ENCODE results near the gene SND1. TPM values are rescaled to one million over a fixed set of nuclear protein-coding genes. Genes with fewer than 3 reads are reported as not detected.

Gene SND1
- polyA plus RNA-seq, 5 donors: 117 to 170 (median 151) TPM

- no peak for DNase-seq
These were observed 113.2 kb downstream of the SND1 start for GRCh38 chr7:127765150-127765549.

DNA sequence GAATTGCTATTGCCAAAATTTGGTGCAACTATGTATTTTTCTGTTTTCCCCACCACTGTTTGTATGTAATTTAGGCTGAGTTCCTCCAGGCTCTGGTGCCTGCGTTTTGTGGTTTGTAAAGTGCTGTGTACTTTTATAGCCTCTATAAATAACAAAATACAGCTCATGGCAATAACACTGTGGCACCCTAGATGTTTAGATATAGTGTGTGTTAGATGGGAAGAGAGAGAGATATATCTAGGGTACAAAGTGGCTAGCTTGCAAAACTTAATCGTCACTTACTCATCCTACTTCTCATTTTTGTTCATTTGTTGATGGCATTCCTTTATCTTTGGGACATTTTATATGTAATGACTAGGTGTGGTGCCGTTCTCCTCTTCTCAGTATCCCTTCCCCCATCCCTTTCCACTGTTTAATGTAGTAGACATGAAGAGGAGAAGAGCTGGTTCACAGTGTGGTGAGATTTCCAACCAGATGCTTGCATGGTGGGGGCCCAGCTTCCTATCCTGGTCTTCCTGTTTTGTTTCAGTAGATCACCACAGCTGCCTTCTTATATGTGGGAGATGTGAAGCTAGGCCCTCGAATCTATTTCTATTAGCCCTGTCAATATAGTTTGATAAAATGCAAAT lies 115.0 kb downstream of the SND1 start:
- DNase-seq: no peak

GRCh38 chr7:127768241-127768640 lies 116.2 kb downstream of the SND1 start:
- DNase-seq: no peak

GRCh38 chr7:127769137-127769536 lies 117.1 kb downstream of the SND1 start:
- DNase-seq: no peak

GRCh38 chr7:127769696-127770400 lies 117.9 kb downstream of the SND1 start:
- DNase-seq: no peak

DNA sequence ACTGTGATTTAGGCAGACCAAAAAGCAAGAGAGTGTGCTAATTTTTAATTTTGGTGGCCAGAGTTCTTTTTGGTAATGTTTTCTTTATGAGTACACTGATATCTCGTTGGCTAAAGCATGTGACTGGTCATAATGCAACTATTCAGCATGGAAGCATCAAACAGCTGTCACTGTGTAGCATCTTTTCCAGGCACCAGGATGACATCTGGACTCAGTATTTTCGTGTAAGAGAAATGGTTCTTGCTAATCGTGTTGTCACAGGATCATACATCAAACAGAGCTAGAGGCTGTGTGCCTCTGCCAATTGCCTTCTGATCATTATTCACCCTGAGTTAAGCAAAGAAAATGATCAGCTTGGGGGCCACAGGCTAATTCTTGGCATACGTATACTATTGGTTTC lies 118.9 kb downstream of the SND1 start:
- DNase-seq: no peak

DNA sequence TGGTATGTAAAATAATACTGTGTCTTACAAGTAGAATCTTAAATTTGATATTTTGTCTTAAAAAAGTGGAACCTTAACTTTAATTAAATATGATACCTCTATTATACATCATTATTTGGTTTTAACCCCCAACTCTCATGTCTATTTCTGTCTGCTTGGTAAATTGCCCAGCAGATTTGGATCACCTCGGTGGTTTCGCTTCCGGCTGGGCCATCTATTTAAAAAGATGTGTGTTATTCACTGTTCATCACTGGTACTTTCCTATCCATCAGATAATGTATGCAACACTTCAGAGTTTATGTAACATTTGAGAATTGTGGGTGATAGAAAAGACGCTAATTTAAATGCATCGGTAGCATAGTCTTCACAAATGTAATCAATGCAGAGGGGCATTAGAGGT lies 119.7 kb downstream of the SND1 start:
- DNase-seq: no peak

GRCh38 chr7:127776776-127777386 lies 124.9 kb downstream of the SND1 start:
- DNase-seq: no peak

DNA sequence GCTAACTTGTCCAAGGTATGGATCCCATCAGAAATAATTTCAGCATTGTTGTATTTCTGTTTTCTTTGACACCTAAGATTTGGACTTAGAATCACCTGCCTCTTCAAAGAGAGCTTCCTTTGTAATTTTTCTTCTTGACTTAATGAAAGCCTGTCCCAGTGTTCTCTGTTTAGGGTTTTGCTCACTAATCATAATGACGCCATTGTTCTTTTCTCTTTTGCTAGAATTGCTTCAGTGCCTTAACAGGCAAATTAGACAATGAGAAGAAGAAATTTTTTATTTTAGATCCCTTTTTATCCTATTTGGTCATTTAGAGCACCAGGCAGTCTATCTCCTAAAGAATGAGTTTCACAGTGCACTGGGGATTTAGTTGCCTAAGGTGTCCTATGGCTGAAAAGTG lies 128.5 kb downstream of the SND1 start:
- DNase-seq: no peak

- DNase-seq: no peak
These were observed 129.1 kb downstream of the SND1 start for GRCh38 chr7:127781081-127781480.

- no peak for DNase-seq
These were observed 130.1 kb downstream of the SND1 start for GRCh38 chr7:127782075-127782474.

- DNase-seq: no peak
These were observed 130.9 kb downstream of the SND1 start for GRCh38 chr7:127782654-127783559.

DNA sequence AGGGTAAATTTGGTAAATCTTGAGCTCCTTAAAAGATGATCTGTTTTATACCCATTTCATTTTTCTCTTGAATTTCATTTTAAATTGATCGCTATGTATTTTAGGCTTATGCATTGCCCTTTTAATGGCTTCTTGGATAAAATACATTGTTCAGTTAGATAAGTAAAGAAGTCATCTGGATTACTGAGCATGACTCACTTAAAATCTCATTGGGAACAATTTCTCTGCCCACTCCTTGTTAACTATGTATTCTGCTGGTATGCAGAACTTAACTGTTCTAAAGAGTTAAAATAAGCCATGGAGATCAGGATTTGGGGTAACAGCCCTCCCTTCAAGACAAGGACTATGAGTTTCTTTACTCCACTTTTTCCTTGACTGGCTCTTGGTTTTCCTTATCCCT lies 134.2 kb downstream of the SND1 start:
- DNase-seq: no peak

GRCh38 chr7:127789031-127789430 lies 137.0 kb downstream of the SND1 start:
- DNase-seq: no peak

DNA sequence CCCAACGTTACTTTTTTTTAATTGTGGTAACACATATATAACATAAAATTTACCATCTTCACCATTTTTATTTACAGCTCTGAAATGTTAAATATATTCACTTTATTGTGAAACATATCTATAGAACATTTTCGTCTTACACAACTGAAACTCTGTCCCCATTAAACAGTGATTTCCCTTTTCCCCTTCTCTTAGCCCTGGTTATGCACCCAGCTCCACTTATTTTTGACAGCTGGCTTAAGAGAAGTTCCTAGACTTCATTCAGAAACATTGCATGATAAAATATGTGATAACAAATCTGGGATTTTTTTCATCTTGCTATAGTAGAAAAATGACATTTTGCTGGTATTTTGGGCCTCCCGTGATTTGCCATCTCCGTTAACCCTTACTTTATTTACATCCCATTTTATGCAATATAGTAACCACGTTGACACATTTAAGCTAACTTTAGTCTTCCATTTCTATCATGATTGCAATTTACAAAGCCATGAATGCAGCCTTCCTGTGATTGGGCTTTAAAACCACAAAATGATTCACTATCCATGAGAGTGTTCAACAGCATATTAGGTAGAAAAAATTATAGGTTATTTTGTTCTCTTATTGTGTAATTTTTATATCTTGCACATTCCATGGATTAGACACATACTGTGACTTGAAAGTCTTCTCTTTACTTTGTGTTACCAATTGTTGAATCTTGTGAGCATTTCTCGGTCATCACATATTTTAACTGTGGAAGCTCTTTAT lies 139.6 kb downstream of the SND1 start:
- no peak for DNase-seq

DNA sequence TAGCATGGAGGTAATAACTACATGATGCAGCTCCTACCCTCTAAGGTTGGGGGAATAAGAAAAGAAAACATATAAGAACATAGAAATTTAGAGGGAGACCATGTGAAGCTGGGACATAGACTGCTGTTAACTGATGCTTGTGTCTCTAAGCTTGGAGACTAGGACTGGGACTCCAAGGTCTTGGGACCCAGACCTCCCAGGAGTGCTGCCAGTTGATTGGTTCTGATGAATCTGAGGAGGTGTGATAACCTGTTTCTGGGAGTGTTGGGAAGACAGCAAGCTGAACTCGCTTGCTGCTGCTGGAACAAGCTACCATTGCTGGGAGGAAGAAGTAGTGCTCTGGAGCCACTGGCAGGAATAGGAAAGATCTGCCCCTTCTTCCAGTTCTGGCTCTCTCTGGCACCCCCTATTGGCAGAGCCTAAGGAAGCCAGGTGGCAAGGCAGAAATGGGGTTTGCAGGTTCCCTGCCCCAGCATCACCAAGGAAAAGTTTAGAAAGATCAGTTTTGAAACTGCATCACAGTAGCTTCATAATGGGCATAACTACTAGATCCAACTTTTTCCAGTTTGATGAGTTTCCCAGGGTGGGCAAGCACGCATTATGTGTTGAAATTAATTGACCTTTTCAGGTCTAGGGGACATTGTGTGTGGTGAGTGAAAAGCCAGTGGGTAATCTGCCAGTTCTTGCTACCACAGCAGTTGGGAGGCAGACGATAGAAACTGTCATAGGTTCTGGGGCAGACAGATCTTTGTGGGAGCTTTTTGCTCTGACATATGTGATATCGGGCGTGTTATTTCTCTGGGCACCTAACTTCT lies 140.7 kb downstream of the SND1 start:
- DNase-seq: no peak

DNA sequence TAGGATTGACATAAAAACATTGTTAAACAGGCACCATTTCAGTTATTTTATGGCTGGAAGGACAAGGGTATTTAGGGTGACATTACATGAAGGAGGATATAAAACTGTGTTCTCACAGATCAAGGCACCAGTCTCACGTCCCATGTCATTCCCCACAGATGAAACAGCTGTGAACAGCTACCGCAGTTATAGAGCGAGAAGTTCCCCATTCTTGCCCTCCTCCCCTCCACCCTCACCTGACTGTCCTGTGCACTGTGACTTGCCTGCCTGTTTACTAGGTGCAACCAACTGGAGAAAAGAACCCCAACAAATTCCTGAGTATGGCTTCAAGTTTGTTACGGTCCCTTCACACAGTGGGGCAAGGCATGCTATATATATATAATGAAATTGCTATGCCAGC lies 141.6 kb downstream of the SND1 start:
- no peak for DNase-seq

DNA sequence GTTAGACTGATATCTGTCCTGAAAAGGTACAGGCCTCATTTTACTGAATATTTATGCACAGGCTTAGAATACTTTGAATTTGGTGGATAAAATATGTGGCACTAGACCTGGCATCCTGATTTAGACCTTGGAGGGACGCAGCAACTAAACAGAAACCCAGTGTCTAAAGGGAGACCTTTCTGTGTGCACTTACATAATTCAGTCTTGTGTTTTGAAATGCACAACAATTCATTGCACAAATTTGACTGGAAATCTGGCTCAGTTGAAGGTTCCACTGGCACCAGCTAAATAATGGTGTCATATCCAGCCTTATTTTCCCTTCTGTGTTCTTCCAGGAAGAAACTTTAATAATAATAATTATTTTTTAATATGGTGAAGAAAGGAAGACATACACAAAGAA lies 142.1 kb downstream of the SND1 start:
- DNase-seq: no peak

DNA sequence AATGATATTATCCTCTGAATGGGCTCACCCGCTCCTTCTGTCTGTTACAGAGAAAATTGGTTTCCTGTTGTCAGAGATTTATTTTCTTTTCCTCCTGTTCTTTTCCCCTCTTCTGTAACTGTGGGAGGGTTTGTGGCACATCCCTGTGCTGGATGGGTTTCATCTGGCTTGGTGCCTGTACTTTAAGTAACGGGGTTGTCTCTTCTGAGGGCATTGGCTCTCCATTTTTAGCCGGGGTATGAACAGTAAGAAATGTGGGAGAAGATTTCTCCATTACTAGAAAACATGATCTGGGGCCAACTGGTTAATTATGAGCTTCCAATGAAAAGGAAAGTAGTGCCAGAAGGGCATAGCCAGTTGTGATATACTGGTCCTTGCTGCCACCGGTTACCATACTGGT lies 142.6 kb downstream of the SND1 start:
- DNase-seq: no peak

- DNase-seq: no peak
These were observed 146.0 kb downstream of the SND1 start for GRCh38 chr7:127798023-127798422.
